Mesodermal cell (in vitro differentiated cells): ENCODE results near the gene NUBPL.
"Not testable (repeated sequence)": the region's sequence is repeated elsewhere in the genome, so short reads cannot be mapped to it uniquely, and the experiment has no call there.

Experiments used
- H3K27ac ChIP-seq: 2 replicates; pipeline ENCODE4 v1.7.0; 2013; ENCODE audit warnings: mild to moderate bottlenecking, low read depth, low read length, moderate library complexity; ENCODE audit not compliant: severe bottlenecking
- H3K36me3 ChIP-seq: 2 replicates; pipeline ENCODE4 v1.7.1; 2013; ENCODE audit warnings: mild to moderate bottlenecking, low read length, moderate library complexity; ENCODE audit not compliant: control insufficient read depth, insufficient read depth
- H3K4me1 ChIP-seq: one replicate; pipeline ENCODE4 v1.7.1; 2013; ENCODE audit warnings: mild to moderate bottlenecking, low read length; ENCODE audit not compliant: insufficient read depth, control insufficient read depth, poor library complexity, severe bottlenecking
- H3K4me3 ChIP-seq: 2 replicates; pipeline ENCODE4 v1.7.0; 2013; ENCODE audit warnings: low read length, control low read depth, mild to moderate bottlenecking; ENCODE audit not compliant: insufficient read depth, poor library complexity, severe bottlenecking; ENCODE audit errors: extremely low read depth
- H3K9me3 ChIP-seq: 2 replicates; pipeline ENCODE4 v1.7.1; 2013; ENCODE audit warnings: mild to moderate bottlenecking, low read length, moderate library complexity; ENCODE audit not compliant: control insufficient read depth
- WGBS, 2 experiments: methylation state at CpG; one replicate each; pipeline ENCODE4 v1.1.5; 2013; ENCODE audit warnings: missing lambda C conversion rate in 2 of 2; ENCODE audit not compliant: insufficient coverage in 2 of 2; 5-methylcytosine and 5-hydroxymethylcytosine counted together

The NUBPL gene

GRCh38 chr14:31835049-31835448 is 273.8 kb downstream of the NUBPL start:
- Histone ChIP-seq H3K9me3 (no peaks in the 10 kb centered on the region), H3K36me3 (no peaks in the 10 kb centered on the region), H3K4me1 (no peaks in the 10 kb centered on the region), H3K27ac (no peak overlapping the region), H3K4me3 (no peak overlapping the region)
- WGBS, 2 experiments = 100% methylated on average over 2 of the region's 2 CpGs

- Histone ChIP-seq H3K4me3 (no peak overlapping the region), H3K9me3 (no peaks in the 10 kb centered on the region), H3K27ac (no peak overlapping the region), H3K4me1 (no peaks in the 10 kb centered on the region), H3K36me3 (no peaks in the 10 kb centered on the region)
- 100% methylated on average over 3 of the region's 5 CpGs; no CpG with 5 or more reads in 1 of the 2 experiments for WGBS, 2 experiments
Measured at GRCh38 chr14:31837031-31837430, 275.8 kb downstream of the NUBPL start.

GRCh38 chr14:31842899-31843298 is 281.7 kb downstream of the NUBPL start:
- 85 to 92% methylated on average over 1 to 2 of the region's 2 CpGs for WGBS, 2 experiments
- Histone ChIP-seq H3K9me3 (no peaks in the 10 kb centered on the region), H3K36me3 (no peaks in the 10 kb centered on the region), H3K4me3 (no peak overlapping the region), H3K4me1 (peaks cover 8% of the 10 kb centered on the region), H3K27ac (peak overlapping the region; percentile 33)

- WGBS, 2 experiments = 80% methylated on average over 1 of the region's 1 CpG; no CpG with 5 or more reads in 1 of the 2 experiments
- peak overlapping the region; percentile 33 for H3K27ac ChIP-seq
Measured at GRCh38 chr14:31843361-31844091, 282.3 kb downstream of the NUBPL start.

GRCh38 chr14:31854508-31855075 is 293.4 kb downstream of the NUBPL start:
- no peak overlapping the region for H3K27ac ChIP-seq
- H3K4me3 ChIP-seq = no peak overlapping the region
- WGBS, 2 experiments = 100% methylated on average over 1 of the region's 2 CpGs; no CpG with 5 or more reads in 1 of the 2 experiments
- H3K9me3 ChIP-seq = no peaks in the 10 kb centered on the region
- no peaks in the 10 kb centered on the region for H3K4me1 ChIP-seq
- H3K36me3 ChIP-seq = no peaks in the 10 kb centered on the region

More at GRCh38 chr14:31843361-31844091, 282.3 kb downstream of the NUBPL start:
- no peak overlapping the region for H3K4me3 ChIP-seq
- peaks cover 8% of the 10 kb centered on the region for H3K4me1 ChIP-seq
- H3K36me3 ChIP-seq = no peaks in the 10 kb centered on the region
- H3K9me3 ChIP-seq = no peaks in the 10 kb centered on the region

GRCh38 chr14:31855262-31855661 is 294.1 kb downstream of the NUBPL start:
- H3K36me3 ChIP-seq = no peaks in the 10 kb centered on the region
- no CpG with 5 or more reads among the region's 1 CpG for whole genome bisulfite sequencing, 2 experiments
- no peaks in the 10 kb centered on the region for H3K9me3 ChIP-seq
- no peak overlapping the region for H3K4me3 ChIP-seq
- H3K27ac ChIP-seq = no peak overlapping the region
- H3K4me1 ChIP-seq = no peaks in the 10 kb centered on the region

GRCh38 chr14:31856003-31856402 is 294.8 kb downstream of the NUBPL start:
- not testable (repeated sequence) for H3K36me3 ChIP-seq, H3K4me3 ChIP-seq, H3K27ac ChIP-seq, H3K9me3 ChIP-seq, H3K4me1 ChIP-seq
- 83% methylated on average over 1 of the region's 2 CpGs; no CpG with 5 or more reads in 1 of the 2 experiments for WGBS, 2 experiments

- Histone ChIP-seq H3K9me3 (no peaks in the 10 kb centered on the region), H3K4me3 (no peak overlapping the region)
- 86% methylated on average over 1 of the region's 1 CpG; no CpG with 5 or more reads in 1 of the 2 experiments for WGBS, 2 experiments
Measured at GRCh38 chr14:31858868-31859267, 297.7 kb downstream of the NUBPL start.

GRCh38 chr14:31864937-31865855 is 304.0 kb downstream of the NUBPL start:
- H3K4me3 ChIP-seq = no peak overlapping the region
- H3K9me3 ChIP-seq = peaks cover 4% of the 10 kb centered on the region
- H3K36me3 ChIP-seq = no peaks in the 10 kb centered on the region
- no peak overlapping the region for H3K27ac ChIP-seq
- 96 to 97% methylated on average over 6 to 7 of the region's 13 CpGs for WGBS, 2 experiments
- no peaks in the 10 kb centered on the region for H3K4me1 ChIP-seq

More at GRCh38 chr14:31858868-31859267, 297.7 kb downstream of the NUBPL start:
- no peaks in the 10 kb centered on the region for H3K4me1 ChIP-seq
- H3K36me3 ChIP-seq = no peaks in the 10 kb centered on the region
- H3K27ac ChIP-seq = no peak overlapping the region

- no peaks in the 10 kb centered on the region for H3K4me1 ChIP-seq
- H3K36me3 ChIP-seq = no peaks in the 10 kb centered on the region
- H3K4me3 ChIP-seq = no peak overlapping the region
- no peak overlapping the region for H3K27ac ChIP-seq
- peaks cover 4% of the 10 kb centered on the region for H3K9me3 ChIP-seq
Measured at GRCh38 chr14:31867570-31867969, 306.4 kb downstream of the NUBPL start.
